HG02884 (cell line): Measurements from ENCODE around the gene ITPR1.
"Not testable (repeated sequence)": the region's sequence is repeated elsewhere in the genome, so short reads cannot be mapped to it uniquely, and the experiment has no call there.

ENCODE experiments used
- ATAC-seq: cut with Tn5 transposase; IDR thresholded peaks from one replicate; pipeline ENCODE4 v1.9.1; 2021; ENCODE audit warnings: mild to moderate bottlenecking, moderate library complexity; ENCODE audit not compliant: unreplicated experiment

ITPR1 gene

GRCh38 chr3:4588466-4588865 lies 95.3 kb downstream of the ITPR1 start:
- ATAC-seq: no peak

GRCh38 chr3:4589475-4590097 lies 96.4 kb downstream of the ITPR1 start:
- ATAC-seq: no peak

- ATAC-seq: not testable (repeated sequence)
Measured at GRCh38 chr3:4590849-4591248, 97.7 kb downstream of the ITPR1 start.

GRCh38 chr3:4591669-4592068 lies 98.5 kb downstream of the ITPR1 start:
- no peak for ATAC-seq

- ATAC-seq: no peak
Measured at GRCh38 chr3:4593014-4593413, 99.9 kb downstream of the ITPR1 start.

- ATAC-seq: no peak
Measured at GRCh38 chr3:4595710-4596113, 102.6 kb downstream of the ITPR1 start.

- ATAC-seq: no peak
Measured at GRCh38 chr3:4596612-4597011, 103.5 kb downstream of the ITPR1 start.

- no peak for ATAC-seq
Measured at GRCh38 chr3:4597208-4597985, 104.2 kb downstream of the ITPR1 start.

- ATAC-seq: not testable (repeated sequence)
Measured at GRCh38 chr3:4598232-4598631, 105.1 kb downstream of the ITPR1 start.

- ATAC-seq: no peak
Measured at GRCh38 chr3:4599612-4600011, 106.5 kb downstream of the ITPR1 start.

GRCh38 chr3:4600493-4600892 lies 107.3 kb downstream of the ITPR1 start:
- ATAC-seq: no peak

- ATAC-seq: no peak
Measured at GRCh38 chr3:4601892-4602291, 108.7 kb downstream of the ITPR1 start.

GRCh38 chr3:4604693-4605092 lies 111.5 kb downstream of the ITPR1 start:
- no peak for ATAC-seq

- ATAC-seq: no peak
Measured at GRCh38 chr3:4606911-4607310, 113.8 kb downstream of the ITPR1 start.

- no peak for ATAC-seq
Measured at GRCh38 chr3:4613366-4613765, 120.2 kb downstream of the ITPR1 start.

- no peak for ATAC-seq
Measured at GRCh38 chr3:4614070-4614469, 120.9 kb downstream of the ITPR1 start.

GRCh38 chr3:4614927-4615326 lies 121.8 kb downstream of the ITPR1 start:
- no peak for ATAC-seq

- no peak for ATAC-seq
Measured at GRCh38 chr3:4615750-4616149, 122.6 kb downstream of the ITPR1 start.

GRCh38 chr3:4623421-4623999 lies 130.4 kb downstream of the ITPR1 start:
- ATAC-seq: no peak

- ATAC-seq: no peak
Measured at GRCh38 chr3:4627651-4628375, 134.7 kb downstream of the ITPR1 start.
